ENCODE data around the gene BTBD8.

DNA sequence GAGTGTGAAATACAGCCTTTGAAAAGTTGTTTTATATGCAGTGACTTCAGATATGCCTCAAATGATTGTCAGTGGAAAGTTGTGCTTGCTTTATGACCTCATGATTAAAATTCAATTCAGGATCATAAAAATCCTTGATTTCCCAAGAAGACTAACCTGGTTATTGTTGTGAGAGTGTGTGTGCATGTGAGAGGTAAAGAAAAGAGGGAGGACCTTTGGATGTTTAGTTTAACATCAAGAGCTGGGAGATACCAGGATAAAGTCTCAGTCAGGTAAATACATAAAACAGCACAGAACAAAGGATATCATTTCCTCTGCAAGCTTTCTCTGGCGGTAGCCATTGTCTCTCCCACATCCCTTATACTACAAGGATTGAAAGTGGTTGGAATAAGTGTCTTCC lies 14.4 kb downstream of the BTBD8 start:
- TF ChIP-seq POLR2A (IDR thresholded peaks at IDR 0.05) = no peak
- TF ChIP-seq, protein P1, sequence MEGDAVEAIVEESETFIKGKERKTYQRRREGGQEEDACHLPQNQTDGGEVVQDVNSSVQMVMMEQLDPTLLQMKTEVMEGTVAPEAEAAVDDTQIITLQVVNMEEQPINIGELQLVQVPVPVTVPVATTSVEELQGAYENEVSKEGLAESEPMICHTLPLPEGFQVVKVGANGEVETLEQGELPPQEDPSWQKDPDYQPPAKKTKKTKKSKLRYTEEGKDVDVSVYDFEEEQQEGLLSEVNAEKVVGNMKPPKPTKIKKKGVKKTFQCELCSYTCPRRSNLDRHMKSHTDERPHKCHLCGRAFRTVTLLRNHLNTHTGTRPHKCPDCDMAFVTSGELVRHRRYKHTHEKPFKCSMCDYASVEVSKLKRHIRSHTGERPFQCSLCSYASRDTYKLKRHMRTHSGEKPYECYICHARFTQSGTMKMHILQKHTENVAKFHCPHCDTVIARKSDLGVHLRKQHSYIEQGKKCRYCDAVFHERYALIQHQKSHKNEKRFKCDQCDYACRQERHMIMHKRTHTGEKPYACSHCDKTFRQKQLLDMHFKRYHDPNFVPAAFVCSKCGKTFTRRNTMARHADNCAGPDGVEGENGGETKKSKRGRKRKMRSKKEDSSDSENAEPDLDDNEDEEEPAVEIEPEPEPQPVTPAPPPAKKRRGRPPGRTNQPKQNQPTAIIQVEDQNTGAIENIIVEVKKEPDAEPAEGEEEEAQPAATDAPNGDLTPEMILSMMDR (IDR thresholded peaks at IDR 0.05) = no peak
